ENCODE results near the gene FMNL3.

DNA sequence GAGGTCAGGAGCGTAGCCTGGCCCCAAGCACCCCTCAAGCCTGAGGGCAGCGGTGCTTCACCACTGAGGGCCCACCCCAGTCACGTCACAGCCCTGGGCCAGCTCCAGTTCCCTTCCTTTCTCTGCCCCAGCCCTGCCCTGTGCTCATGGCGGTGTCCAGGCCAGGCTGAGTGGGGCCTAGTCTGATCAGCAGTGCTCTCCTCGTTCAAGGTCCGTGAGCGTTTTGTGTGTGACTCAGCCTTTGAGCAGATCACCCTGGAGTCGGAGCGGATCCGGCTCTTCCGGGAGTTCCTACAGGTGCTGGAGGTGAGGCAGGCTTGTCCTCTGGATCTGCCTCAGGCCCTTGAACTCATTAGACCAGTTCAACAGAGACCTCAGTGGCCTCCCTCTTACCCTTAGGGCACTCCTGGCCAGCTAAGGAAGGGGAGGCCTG is 64.8 kb downstream of the FMNL3 start:
- TF ChIP-seq YY1 (IDR thresholded peaks at IDR 0.05; ENCODE audit: insufficient read depth, insufficient read length) (no peak), ZNF274 (IDR thresholded peaks at IDR 0.05; ENCODE audit: low read depth, low read length) (no peak)

Measured in NT2/D1 (cell line).